Measurements from ENCODE around the gene TOP2A. TPM values are rescaled to one million over a fixed set of nuclear protein-coding genes. Genes with fewer than 3 reads are reported as not detected.

The TOP2A gene
- polyA plus RNA-seq, 1 of the 3 experiments (the other 2 are of a cell fraction), result 20.6 TPM

GRCh38 chr17:40448213-40448638 lies 30.5 kb upstream of the TOP2A start:
- Histone ChIP-seq H3K9me2 (no peaks in the 10 kb centered on the region), H3K9ac (no peak overlapping the region), H3K79me2 (ENCODE audit: insufficient read depth) (peaks cover 65% of the 10 kb centered on the region), H3K36me3 (replicated peaks in 1 of 2; ENCODE audit: control insufficient read depth in 1 of 2, insufficient read depth in 2 of 2, low read length in 1 of 2) (peaks cover 0 to 2% of the 10 kb centered on the region in 2 experiments), H3F3A (replicated peaks; ENCODE audit: insufficient read depth) (peaks cover 19% of the 10 kb centered on the region), H3K27me3 (ENCODE audit: insufficient read depth) (no peaks in the 10 kb centered on the region), H3K4me2 (no peak overlapping the region), H3K4me3 (ENCODE audit: low read depth in 2 of 2, low read length in 1 of 2) (no peak overlapping the region), H4K20me1 (ENCODE audit: insufficient read depth) (no peaks in the 10 kb centered on the region), H3K4me1 (ENCODE audit: control insufficient read depth in 1 of 2, insufficient read depth in 2 of 2, low read depth in 1 of 2, low read length in 1 of 2) (peaks cover 24 to 68% of the 10 kb centered on the region in 2 experiments), H3K9me3 (no peaks in the 10 kb centered on the region), H2AFZ (ENCODE audit: low read depth) (no peak overlapping the region), H3K27ac (ENCODE audit: low read depth in 2 of 2, low read length in 1 of 2) (no peak overlapping the region)
- CTCF ChIA-PET, result interaction anchor here (0.8 to 18.2 kb wide), 13 partner anchors 4 to 157 kb away, joined by 3 to 332 read pairs (median 6); partner anchors contain the start of gene IGFBP4
- no peak for DNase-seq
- WGBS (ENCODE audit: low lambda C conversion rate), result 73% methylated on average over 4 of the region's 8 CpGs
- POLR2A ChIA-PET, result interaction anchor here (0.7 to 1.0 kb wide), 2 partner anchors 13 to 23 kb away, joined by 3 read pairs; no protein-coding TSS in a partner anchor
- TF ChIP-seq SIN3A (IDR thresholded peaks at IDR 0.05; ENCODE audit: borderline replicate concordance, low read depth, low read length), result no peak
- no peak for TF ChIP-seq CHD2 (IDR thresholded peaks at IDR 0.05; ENCODE audit: low read length, partially characterized antibody)
- no peak for TF ChIP-seq FOSL2 (IDR thresholded peaks at IDR 0.05; ENCODE audit: borderline replicate concordance, low read depth)
- no peak for TF ChIP-seq RXRA (IDR thresholded peaks at IDR 0.05; ENCODE audit: borderline replicate concordance, low read depth)
- TF ChIP-seq USF1 (IDR thresholded peaks at IDR 0.05; ENCODE audit: borderline replicate concordance, low read depth), result no peak
- TF ChIP-seq IRF3 (IDR thresholded peaks at IDR 0.05; ENCODE audit: low read depth, low read length), result no peak
- no peak for TF ChIP-seq TEAD4 (IDR thresholded peaks at IDR 0.05; ENCODE audit: borderline replicate concordance, insufficient read depth)
- TF ChIP-seq CTCF (IDR thresholded peaks at IDR 0.05), result no peak
- TF ChIP-seq GABPA (IDR thresholded peaks at IDR 0.05; ENCODE audit: low read depth), result no peak
- TF ChIP-seq NRF1 (IDR thresholded peaks at IDR 0.05; ENCODE audit: low read depth, low read length), result no peak
- TF ChIP-seq JUND (IDR thresholded peaks at IDR 0.05), result no peak
- TF ChIP-seq REST (IDR thresholded peaks at IDR 0.05; ENCODE audit: low read depth, low read length), result no peak
